ENCODE measurements around the gene PIK3C2A. TPM values are rescaled to one million over a fixed set of nuclear protein-coding genes. Genes with fewer than 3 reads are reported as not detected.

PIK3C2A gene
- total RNA-seq, 1 donor from 2014 or later, result 63.1 TPM

- no peak overlapping the region for H3K27ac Mint-ChIP-seq (ENCODE audit: unreplicated experiment)
- no peak overlapping the region for H3K4me3 Mint-ChIP-seq (ENCODE audit: unreplicated experiment)
- H3K27me3 Mint-ChIP-seq (ENCODE audit: unreplicated experiment), result no peaks in the 10 kb centered on the region
- no peak for TF ChIP-seq CTCF (IDR thresholded peaks at IDR 0.05)
- no peaks in the 10 kb centered on the region for H3K9me3 Mint-ChIP-seq (ENCODE audit: unreplicated experiment)
- no peaks in the 10 kb centered on the region for H3K36me3 Mint-ChIP-seq (ENCODE audit: unreplicated experiment)
- H3K4me1 Mint-ChIP-seq (ENCODE audit: unreplicated experiment), result peaks cover 22% of the 10 kb centered on the region
- DNase-seq (ENCODE audit: extremely low spot score, unreplicated experiment), result no peak
Measured at GRCh38 chr11:17211286-17211685, 3.5 kb upstream of the PIK3C2A start.

GRCh38 chr11:17209939-17210245 is 2.1 kb upstream of the PIK3C2A start:
- Mint-ChIP-seq H3K9me3 (ENCODE audit: unreplicated experiment) (no peaks in the 10 kb centered on the region), H3K4me1 (ENCODE audit: unreplicated experiment) (peaks cover 26% of the 10 kb centered on the region), H3K4me3 (ENCODE audit: unreplicated experiment) (no peak overlapping the region), H3K27me3 (ENCODE audit: unreplicated experiment) (no peaks in the 10 kb centered on the region), H3K27ac (ENCODE audit: unreplicated experiment) (no peak overlapping the region), H3K36me3 (ENCODE audit: unreplicated experiment) (no peaks in the 10 kb centered on the region)
- no peak for TF ChIP-seq CTCF (IDR thresholded peaks at IDR 0.05)
- no peak for DNase-seq (ENCODE audit: extremely low spot score, unreplicated experiment)

- peak; percentile 84 for DNase-seq (ENCODE audit: extremely low spot score, unreplicated experiment)
- peaks cover 2% of the 10 kb centered on the region for H3K36me3 Mint-ChIP-seq (ENCODE audit: unreplicated experiment)
- H3K9me3 Mint-ChIP-seq (ENCODE audit: unreplicated experiment), result no peaks in the 10 kb centered on the region
- H3K4me3 Mint-ChIP-seq (ENCODE audit: unreplicated experiment), result peak overlapping the region; percentile 90
- no peak for TF ChIP-seq CTCF (IDR thresholded peaks at IDR 0.05)
- peak overlapping the region; percentile 99 for H3K27ac Mint-ChIP-seq (ENCODE audit: unreplicated experiment)
- no peaks in the 10 kb centered on the region for H3K27me3 Mint-ChIP-seq (ENCODE audit: unreplicated experiment)
- peaks cover 27% of the 10 kb centered on the region for H3K4me1 Mint-ChIP-seq (ENCODE audit: unreplicated experiment)
Measured at GRCh38 chr11:17208257-17208999, 642 bp upstream of the PIK3C2A start.

- Mint-ChIP-seq H3K4me3 (ENCODE audit: unreplicated experiment) (peak overlapping the region; percentile 90), H3K27me3 (ENCODE audit: unreplicated experiment) (no peaks in the 10 kb centered on the region), H3K27ac (ENCODE audit: unreplicated experiment) (peak overlapping the region; percentile 99), H3K36me3 (ENCODE audit: unreplicated experiment) (peaks cover 9% of the 10 kb centered on the region), H3K9me3 (ENCODE audit: unreplicated experiment) (no peaks in the 10 kb centered on the region), H3K4me1 (ENCODE audit: unreplicated experiment) (peaks cover 31% of the 10 kb centered on the region)
- TF ChIP-seq CTCF (IDR thresholded peaks at IDR 0.05), result no peak
- DNase-seq (ENCODE audit: extremely low spot score, unreplicated experiment), result no peak
Measured at GRCh38 chr11:17206463-17206862, 1.3 kb downstream of the PIK3C2A start.

GRCh38 chr11:17197431-17197898 is 10.3 kb downstream of the PIK3C2A start:
- Mint-ChIP-seq H3K4me1 (ENCODE audit: unreplicated experiment) (peaks cover 9% of the 10 kb centered on the region), H3K27ac (ENCODE audit: unreplicated experiment) (no peak overlapping the region), H3K36me3 (ENCODE audit: unreplicated experiment) (peaks cover 18% of the 10 kb centered on the region), H3K4me3 (ENCODE audit: unreplicated experiment) (no peak overlapping the region), H3K27me3 (ENCODE audit: unreplicated experiment) (no peaks in the 10 kb centered on the region), H3K9me3 (ENCODE audit: unreplicated experiment) (no peaks in the 10 kb centered on the region)
- TF ChIP-seq CTCF (IDR thresholded peaks at IDR 0.05), result no peak
- no peak for DNase-seq (ENCODE audit: extremely low spot score, unreplicated experiment)
